ENCODE data around the gene PRMT7. TPM values are rescaled to one million over a fixed set of nuclear protein-coding genes. Genes with fewer than 3 reads are reported as not detected.

The PRMT7 gene
- total and polyA plus RNA-seq, 2 donors (not counting 1 experiment from before 2014, with no cell fraction given) = 76.9 to 80.4 TPM

GRCh38 chr16:68328860-68329390, 18.1 kb downstream of the PRMT7 start:
- TF ChIP-seq CTCF (IDR thresholded peaks at IDR 0.05) = peak; percentile 50
- TF ChIP-seq EZH2 (IDR thresholded peaks at IDR 0.05; ENCODE audit: borderline replicate concordance, insufficient read depth, low read depth, low read length, poor library complexity, severe bottlenecking) = no peak
- Histone ChIP-seq H3K27ac (ENCODE audit: low read length in 2 of 2) (no peak overlapping the region), H3K9ac (ENCODE audit: low read length) (no peak overlapping the region), H3K36me3 (replicated peaks in 1 of 2; ENCODE audit: control extremely low read depth in 1 of 2, control insufficient read depth in 1 of 2, extremely low read depth in 1 of 2, insufficient read depth in 2 of 2, low read length in 1 of 2) (peaks cover 0 to 18% of the 10 kb centered on the region in 2 experiments), H3K4me3 (ENCODE audit: control extremely low read depth in 1 of 5, extremely low read depth in 1 of 5, insufficient read depth in 1 of 5, low read depth in 2 of 5, low read length in 4 of 5) (no peak overlapping the region), H3K4me1 (ENCODE audit: control insufficient read depth in 2 of 2, insufficient read depth in 2 of 2, low read length in 2 of 2) (peaks cover 11 to 16% of the 10 kb centered on the region in 2 donors), H3K9me3 (ENCODE audit: control extremely low read depth in 1 of 3, control insufficient read depth in 2 of 3, insufficient read depth in 1 of 3, low read length in 2 of 3) (no peaks in the 10 kb centered on the region), H3K79me2 (ENCODE audit: control insufficient read depth, insufficient read depth, low read length) (peaks cover 2% of the 10 kb centered on the region), H3K27me3 (replicated peaks in 1 of 4; ENCODE audit: control extremely low read depth in 1 of 4, control insufficient read depth in 3 of 4, insufficient read depth in 4 of 4, low read length in 3 of 4) (no peaks in the 10 kb centered on the region), H4K20me1 (ENCODE audit: control insufficient read depth, insufficient read depth, low read length, poor library complexity, severe bottlenecking) (no peaks in the 10 kb centered on the region), H3K4me2 (replicated peaks; ENCODE audit: low read depth, low read length, poor library complexity, severe bottlenecking) (no peak overlapping the region), H2AFZ (ENCODE audit: insufficient read depth, low read depth, low read length, poor library complexity, severe bottlenecking) (no peak overlapping the region)
- ChIA-PET CTCF (interaction anchor here (0.9 to 17.5 kb wide), 21 partner anchors 10 to 257 kb away, joined by 3 to 554 read pairs (median 6); partner anchors contain the start of genes ESRP2, PLA2G15, PRMT7 and SLC7A6), POLR2A (interaction anchor here (0.9 kb wide), 1 partner anchor 67 kb away, joined by 4 read pairs; no protein-coding TSS in a partner anchor)
- peaks cover 14% of the 10 kb centered on the region for H3K4me1 Mint-ChIP-seq
- H3K4me3 Mint-ChIP-seq = no peak overlapping the region
- H3K27me3 Mint-ChIP-seq = no peaks in the 10 kb centered on the region
- no peak for DNase-seq
- intact Hi-C loops (cut with micrococcal nuclease) = loop anchor here (1.0 to 2.0 kb wide), 4 partner anchors 19 to 92 kb away; partner anchors contain the start of gene SLC7A6OS
- no peaks in the 10 kb centered on the region for H3K9me3 Mint-ChIP-seq (ENCODE audit: insufficient read depth)
- 30% methylated on average over 1 of the region's 3 CpGs for WGBS (ENCODE audit: insufficient coverage)
- ATAC-seq (ENCODE audit: low read depth) = no peak
- H3K27ac Mint-ChIP-seq = no peak overlapping the region

GRCh38 chr16:68331879-68332410, 21.1 kb downstream of the PRMT7 start:
- ChIA-PET CTCF (interaction anchor here (0.7 to 17.5 kb wide), 4 partner anchors 8 to 178 kb away, joined by 3 to 554 read pairs (median 3); partner anchors contain the start of gene SLC7A6), POLR2A (interaction anchor here (0.5 kb wide), 1 partner anchor 761 kb away, joined by 4 read pairs; no protein-coding TSS in a partner anchor)
- Histone ChIP-seq H3K27me3 (replicated peaks in 1 of 4; ENCODE audit: control extremely low read depth in 1 of 4, control insufficient read depth in 3 of 4, insufficient read depth in 4 of 4, low read length in 3 of 4) (no peaks in the 10 kb centered on the region), H3K4me2 (replicated peaks; ENCODE audit: low read depth, low read length, poor library complexity, severe bottlenecking) (peak overlapping the region; percentile 4), H3K4me3 (ENCODE audit: control extremely low read depth in 1 of 5, extremely low read depth in 1 of 5, insufficient read depth in 1 of 5, low read depth in 2 of 5, low read length in 4 of 5) (no peak overlapping the region), H3K36me3 (replicated peaks in 1 of 2; ENCODE audit: control extremely low read depth in 1 of 2, control insufficient read depth in 1 of 2, extremely low read depth in 1 of 2, insufficient read depth in 2 of 2, low read length in 1 of 2) (peaks cover 0 to 15% of the 10 kb centered on the region in 2 experiments), H3K4me1 (ENCODE audit: control insufficient read depth in 2 of 2, insufficient read depth in 2 of 2, low read length in 2 of 2) (peaks cover 11 to 16% of the 10 kb centered on the region in 2 donors), H3K27ac (ENCODE audit: low read length in 2 of 2) (peak overlapping the region in 1 of 2 donors; percentile 4), H3K9me3 (ENCODE audit: control extremely low read depth in 1 of 3, control insufficient read depth in 2 of 3, insufficient read depth in 1 of 3, low read length in 2 of 3) (no peaks in the 10 kb centered on the region), H3K79me2 (ENCODE audit: control insufficient read depth, insufficient read depth, low read length) (peaks cover 2% of the 10 kb centered on the region), H4K20me1 (ENCODE audit: control insufficient read depth, insufficient read depth, low read length, poor library complexity, severe bottlenecking) (no peaks in the 10 kb centered on the region), H2AFZ (ENCODE audit: insufficient read depth, low read depth, low read length, poor library complexity, severe bottlenecking) (no peak overlapping the region), H3K9ac (ENCODE audit: low read length) (peak overlapping the region; percentile 9)
- TF ChIP-seq EZH2 (IDR thresholded peaks at IDR 0.05; ENCODE audit: borderline replicate concordance, insufficient read depth, low read depth, low read length, poor library complexity, severe bottlenecking) = no peak
- TF ChIP-seq CTCF (IDR thresholded peaks at IDR 0.05) = no peak
- ATAC-seq (ENCODE audit: low read depth) = no peak
- H3K27me3 Mint-ChIP-seq = no peaks in the 10 kb centered on the region
- H3K27ac Mint-ChIP-seq = peak overlapping the region; percentile 58
- no peak for DNase-seq
- 30% methylated on average over 4 of the region's 4 CpGs for WGBS (ENCODE audit: insufficient coverage)
- intact Hi-C loops (cut with micrococcal nuclease) = no loop called here
- H3K4me3 Mint-ChIP-seq = no peak overlapping the region
- H3K4me1 Mint-ChIP-seq = peaks cover 14% of the 10 kb centered on the region
- H3K9me3 Mint-ChIP-seq (ENCODE audit: insufficient read depth) = no peaks in the 10 kb centered on the region
